Measurements from ENCODE around the gene COL4A5. TPM values are rescaled to one million over a fixed set of nuclear protein-coding genes. Genes with fewer than 3 reads are reported as not detected.

COL4A5 gene
- total RNA-seq, 1 donor from 2014 or later = 40.0 TPM

GRCh38 chrX:108737754-108738153, 298.1 kb downstream of the COL4A5 start:
- no peak for DNase-seq (ENCODE audit: low read depth)

- DNase-seq (ENCODE audit: low read depth) = no peak
Measured at GRCh38 chrX:108740299-108740774, 300.7 kb downstream of the COL4A5 start.

Other genes with a start within 250 kb of the COL4A5 start
- 0.27 and 0.47 TPM in 2 replicates for gene COL4A6, start 1.4 kb upstream of the COL4A5 start, total RNA-seq

Measured in myocyte (in vitro differentiated cells).